ENCODE results near the gene TMEM231.
"Not testable (repeated sequence)": the region's sequence is repeated elsewhere in the genome, so short reads cannot be mapped to it uniquely, and the experiment has no call there.

The TMEM231 gene

DNA sequence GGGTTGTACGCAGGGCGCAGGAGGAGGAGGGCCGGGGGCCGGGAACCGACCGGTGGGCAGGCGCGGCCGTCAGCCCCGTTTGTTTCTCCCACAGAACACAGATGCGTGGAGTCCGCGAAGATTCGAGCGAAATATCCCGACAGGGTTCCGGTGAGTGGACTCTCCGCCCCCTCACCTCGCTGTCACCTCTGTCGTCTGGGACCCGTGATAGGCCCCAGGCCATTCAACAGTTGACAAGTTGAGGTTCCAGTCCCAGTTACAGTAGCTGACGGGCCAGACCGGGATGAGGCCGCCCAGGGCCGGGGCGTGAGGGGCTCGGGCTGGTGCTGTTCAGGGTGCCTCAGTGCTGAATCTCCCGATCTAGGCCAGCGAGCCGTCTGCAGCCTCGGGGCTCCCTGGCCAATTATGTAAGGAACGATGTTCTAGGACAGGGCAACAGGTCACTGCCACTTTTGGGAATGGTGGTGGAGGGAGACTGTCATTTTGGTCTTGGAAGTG lies 10.8 kb upstream of the TMEM231 start:
- DNase-seq, result no peak

DNA sequence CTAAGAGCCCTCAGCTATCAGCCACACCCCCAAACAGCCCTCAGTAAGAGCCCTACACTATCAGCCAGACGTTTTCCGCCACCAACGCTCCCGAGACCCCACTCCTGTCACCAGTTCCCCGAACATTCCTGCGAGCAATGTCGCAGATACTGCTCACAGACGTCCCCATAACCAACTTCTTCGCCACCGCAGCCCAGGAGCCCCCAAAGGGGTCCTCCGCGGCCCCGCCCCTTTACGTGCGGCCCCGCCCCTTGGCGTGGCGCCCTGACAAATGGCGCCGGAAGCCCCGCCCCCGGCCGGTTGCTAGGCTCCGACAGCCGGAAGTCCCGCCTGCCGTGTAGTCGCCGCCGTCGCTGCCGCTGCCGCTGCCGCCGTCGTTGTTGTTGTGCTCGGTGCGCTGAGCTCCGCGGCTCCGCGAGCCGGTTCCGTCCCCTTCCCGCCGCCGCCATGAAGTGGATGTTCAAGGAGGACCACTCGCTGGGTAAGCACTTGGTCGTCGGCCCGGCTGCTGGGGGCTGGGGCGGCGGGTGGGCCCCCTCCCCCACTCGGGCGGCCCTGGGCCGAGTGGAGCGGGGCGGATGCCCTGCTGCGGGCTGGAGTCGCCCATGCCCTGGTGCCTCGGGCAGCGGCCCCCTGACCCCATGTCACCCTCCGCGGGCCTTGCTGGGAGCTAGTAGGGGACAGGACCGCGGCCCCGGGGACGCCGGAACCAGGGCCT lies 10.1 kb upstream of the TMEM231 start, which contains the start of gene GABARAPL2:
Gene GABARAPL2, plus strand, starts transcription at position 340 of the 718 bp plus-strand sequence. Its CDS starts 108 bp downstream, at position 448.
- no peak for DNase-seq

DNA sequence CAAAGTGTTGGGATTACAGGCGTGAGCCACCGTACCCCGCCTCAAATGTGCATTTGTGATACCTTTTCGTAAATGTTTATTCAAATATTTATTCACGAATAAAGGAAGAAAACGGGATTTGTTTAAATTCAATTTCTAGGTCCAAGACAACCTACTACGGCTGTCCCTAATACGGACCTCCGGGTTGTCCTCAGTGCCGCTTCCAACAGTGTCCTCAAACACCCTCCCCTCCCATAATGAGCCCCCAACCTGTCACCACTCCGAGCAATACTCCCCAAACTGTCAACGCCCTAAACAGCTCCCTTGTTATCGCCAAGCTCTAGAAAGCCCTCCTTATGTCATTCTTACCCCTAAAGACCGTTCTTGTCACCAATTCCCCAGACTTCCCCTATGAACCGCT lies 9.6 kb upstream of the TMEM231 start:
- peak; percentile 44 for DNase-seq

DNA sequence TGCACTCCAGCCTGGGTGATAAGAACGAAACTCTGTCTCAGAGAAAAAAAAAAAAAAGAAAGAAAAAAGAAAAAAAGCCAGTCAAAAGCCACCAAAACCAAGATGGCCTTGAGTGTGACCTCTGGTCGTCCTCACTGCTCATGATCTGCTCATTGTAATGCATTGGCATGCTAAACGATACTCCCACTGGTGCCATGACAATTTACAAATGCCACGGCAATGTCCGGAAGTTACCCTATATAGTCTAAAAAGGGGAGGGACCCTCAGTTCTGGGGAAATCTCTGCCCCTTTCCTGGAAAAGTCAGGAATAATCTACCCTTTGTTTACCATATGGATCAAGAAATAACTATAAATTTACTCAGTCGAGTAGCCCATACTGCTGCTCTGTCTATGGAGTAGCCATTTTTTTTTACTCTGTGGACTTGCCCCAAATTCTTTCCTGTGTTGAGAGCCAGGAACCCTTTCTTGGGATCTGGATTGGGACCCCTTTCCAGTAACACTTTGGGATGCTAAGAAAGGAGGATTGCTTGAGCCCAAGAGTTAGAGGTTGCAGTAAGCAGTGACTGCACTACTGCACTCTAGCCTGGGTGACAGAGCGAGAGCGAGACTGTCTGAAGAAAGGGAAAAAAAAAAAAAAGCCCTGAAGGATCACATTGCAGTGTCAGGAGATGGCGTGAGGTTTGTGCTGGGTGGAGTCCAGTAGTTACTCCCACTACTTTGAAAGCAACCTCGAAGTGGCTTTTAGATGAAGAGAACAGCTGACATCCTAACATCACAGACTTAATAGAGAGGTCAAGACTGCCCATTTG lies 3.7 kb upstream of the TMEM231 start:
- no peak for DNase-seq

DNA sequence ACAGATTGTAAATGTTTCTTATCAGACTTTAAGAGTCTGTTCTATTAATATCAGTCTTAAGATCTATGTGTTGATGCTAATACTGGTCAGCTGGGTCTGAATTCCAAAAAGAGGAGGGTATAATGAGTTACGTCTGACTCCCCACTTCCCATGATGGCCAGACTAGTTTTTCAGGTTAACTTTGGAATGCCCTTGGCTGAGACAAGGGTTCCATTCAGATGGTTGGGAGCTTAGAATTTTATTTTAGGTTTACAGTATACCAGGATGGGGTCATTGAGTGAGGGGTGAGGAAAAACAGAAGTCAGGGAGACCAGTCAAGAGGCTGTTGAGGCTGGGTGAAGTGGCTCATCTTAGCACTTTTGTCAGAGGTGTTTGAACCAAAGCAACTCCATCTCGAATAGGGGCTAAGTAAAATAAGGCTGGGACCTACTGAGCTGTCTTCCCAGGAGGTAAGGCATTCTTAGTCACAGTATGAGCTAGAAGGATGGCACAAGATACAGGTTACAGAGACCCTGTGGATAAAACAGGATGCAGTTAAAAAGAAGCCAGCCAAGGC lies 2.9 kb upstream of the TMEM231 start:
- no peak for DNase-seq

DNA sequence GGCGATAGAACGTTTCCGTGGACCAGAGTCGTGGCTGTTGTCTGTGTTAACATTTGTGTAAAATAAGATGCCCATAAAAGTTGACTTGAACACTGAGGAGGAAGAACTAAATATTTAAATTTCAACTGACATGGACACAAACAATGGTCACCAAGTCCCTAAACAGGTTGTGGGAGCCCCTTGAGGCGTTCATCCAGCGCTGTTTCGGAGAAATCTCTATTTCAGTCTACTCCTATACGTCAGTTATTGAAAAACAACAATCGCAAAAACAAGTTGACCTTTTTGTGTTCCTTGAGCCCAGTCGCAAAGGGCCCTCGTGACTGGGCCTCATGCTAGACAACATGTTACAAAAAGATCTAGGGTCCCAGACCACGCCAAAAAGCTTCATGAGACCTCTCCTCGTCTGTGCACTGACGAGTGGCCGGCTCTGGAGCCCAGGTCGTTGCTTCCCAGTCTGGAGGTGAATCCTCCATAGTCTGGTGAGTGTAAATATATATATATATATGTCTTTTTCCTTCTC lies 439 bp upstream of the TMEM231 start:
- no peak for DNase-seq

DNA sequence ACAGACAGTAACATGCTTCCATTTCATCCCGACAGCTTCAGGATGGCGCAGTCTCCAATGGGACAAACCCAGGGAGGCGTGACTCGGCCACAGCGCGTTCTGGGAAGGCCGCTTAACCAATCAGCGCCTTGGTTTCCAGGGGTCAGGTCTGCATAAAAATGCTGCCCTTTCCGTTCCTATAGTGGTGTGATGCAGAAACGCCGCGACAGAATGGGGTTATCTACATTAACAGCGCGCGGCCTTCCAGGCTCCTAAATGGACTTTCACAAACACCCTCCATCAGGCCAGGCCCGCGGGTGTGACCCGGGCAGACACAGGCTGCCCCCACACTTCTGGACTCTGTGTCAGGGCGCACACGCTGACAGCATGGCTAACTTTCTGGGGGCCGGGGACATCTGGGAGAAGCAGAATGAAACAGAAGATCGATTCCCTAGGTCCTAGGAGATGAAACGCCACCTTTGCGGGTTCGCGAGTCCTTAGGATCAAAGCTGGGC lies 792 bp downstream of the TMEM231 start:
- no peak for DNase-seq

DNA sequence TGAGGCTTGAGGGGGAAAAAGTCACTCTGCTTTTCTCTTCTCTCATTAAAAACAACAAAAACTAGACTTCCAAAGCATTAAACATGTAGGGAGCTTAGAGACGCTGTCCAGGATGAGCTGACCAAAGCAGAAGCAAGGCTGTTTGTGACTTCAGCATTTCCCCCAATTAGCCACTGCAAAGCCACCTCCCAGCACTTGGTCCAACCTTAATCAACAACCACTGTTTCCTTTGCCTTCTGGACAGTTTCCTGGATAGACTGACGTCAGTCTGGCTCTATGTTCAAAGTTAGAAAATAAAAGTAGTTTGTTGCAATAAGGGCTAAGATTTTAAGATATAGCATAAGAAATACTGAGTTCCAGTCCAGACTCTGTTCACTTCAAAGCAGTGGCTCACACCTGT lies 3.1 kb downstream of the TMEM231 start:
- DNase-seq, result no peak

DNA sequence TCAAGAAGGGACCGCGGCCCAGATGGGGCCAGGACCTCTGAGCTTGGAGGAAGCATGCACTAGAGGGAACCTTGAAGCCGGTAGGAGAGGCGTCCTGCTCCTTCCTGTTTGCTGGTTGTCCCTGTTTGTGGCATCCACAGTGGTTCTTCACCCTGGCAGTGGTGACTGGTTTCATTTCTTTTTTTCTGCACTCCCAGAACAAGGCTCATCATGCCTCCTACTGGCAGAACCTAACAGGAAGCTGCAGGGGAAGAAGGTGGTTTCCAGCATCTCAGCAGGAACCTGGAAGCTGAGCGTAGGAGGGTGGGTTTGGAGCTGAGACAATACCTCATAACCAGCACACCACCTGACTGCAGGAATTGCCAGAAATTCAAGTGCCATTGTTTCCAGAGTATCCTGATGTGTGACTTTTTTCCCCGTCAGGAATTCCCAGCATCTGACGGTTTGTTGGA lies 5.8 kb downstream of the TMEM231 start:
- peak; percentile 55 for DNase-seq

DNA sequence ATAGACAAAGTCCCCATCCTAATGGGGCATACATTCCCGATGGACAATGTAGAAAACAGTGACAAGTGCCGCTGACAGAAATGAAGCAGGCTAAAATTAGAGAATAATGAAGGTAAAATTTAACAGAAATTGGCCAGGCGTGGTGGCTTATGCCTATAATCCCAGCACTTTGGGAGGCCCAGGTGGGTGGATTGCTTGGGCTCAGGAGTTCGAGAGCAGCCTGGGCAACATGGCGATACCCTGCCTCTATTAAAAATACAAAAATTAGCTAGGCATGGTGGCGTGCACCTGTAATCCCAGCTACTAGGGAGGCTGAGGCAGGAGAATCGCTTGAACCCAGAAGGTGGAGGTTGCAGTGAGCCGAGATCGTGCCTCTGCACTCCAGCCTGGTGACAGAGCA lies 7.6 kb downstream of the TMEM231 start:
- DNase-seq, result not testable (repeated sequence)

DNA sequence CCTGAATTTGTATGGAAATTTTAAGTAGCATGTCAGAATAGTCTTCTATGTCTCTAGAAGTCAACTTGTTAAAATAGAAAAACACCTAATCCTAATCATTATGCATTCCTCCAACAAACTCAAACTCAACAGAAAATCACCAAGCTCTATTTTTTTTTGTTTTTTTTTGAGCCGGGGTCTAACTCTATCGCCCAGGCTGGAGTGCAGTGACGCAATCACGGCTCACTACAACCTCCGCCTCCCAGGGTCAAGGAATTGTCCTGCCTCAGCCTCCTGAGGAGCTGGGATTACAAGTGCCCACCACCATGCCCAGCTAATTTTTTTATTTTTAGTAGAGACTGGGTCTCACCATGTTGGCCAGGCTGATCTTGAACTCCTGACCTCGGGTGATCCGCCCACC lies 9.8 kb downstream of the TMEM231 start:
- DNase-seq, result no peak

DNA sequence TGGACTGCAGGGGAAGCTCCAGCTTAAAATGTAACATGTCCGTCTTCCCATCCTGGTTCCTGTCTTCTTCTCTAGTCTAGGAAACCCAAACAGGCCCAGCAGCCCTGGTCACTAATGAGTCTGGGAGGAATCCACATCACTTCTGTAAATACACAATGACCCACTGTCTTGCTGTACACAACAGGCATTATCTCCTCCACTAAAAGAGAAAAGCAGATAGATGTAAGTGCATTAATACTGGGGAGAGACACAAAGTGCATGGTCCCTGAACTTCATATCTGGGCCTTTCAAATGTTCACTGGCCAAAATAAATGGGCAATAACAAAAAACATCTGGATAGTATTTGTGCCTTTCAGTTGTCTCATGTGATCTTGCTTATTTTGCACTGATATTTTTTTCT lies 10.2 kb downstream of the TMEM231 start:
- not testable (repeated sequence) for DNase-seq

DNA sequence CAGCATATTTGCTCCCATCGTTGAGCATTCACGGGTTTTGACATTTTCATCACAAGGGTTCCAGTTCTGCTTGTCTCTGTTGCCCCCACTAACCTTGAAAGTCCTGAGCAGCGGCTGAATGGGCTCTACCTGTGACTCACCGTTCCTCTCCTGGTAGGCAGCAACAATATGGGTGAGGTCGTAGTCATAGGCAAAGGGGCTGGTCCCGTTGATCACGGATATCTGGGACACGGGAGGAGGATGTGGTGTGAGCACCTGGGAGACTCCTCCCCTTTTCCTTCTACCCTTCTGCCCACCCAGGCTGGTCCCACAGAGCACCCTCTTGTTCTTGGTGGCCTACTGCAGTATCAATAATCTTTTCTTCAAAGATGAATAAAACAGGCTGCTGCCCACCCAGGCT lies 13.6 kb downstream of the TMEM231 start:
- DNase-seq, result not testable (repeated sequence)

DNA sequence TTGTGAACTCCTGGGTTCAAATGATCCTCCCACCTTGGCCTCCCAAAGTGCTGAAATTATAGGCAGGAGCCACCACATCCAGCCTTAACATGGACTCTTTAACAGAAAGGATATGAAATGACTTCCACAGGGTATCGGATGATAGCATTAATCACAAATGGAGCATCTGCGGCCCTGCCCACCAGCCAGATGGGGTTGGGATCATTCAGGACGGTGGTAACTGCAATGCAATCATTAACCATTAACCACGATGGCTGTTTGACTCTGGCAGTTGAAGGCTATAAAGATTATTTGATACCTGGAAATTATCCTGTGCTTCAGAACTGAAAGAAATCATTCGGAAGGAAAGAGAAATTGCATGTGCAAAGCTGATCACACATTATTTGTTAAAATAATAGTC lies 14.8 kb downstream of the TMEM231 start:
- DNase-seq, result no peak

DNA sequence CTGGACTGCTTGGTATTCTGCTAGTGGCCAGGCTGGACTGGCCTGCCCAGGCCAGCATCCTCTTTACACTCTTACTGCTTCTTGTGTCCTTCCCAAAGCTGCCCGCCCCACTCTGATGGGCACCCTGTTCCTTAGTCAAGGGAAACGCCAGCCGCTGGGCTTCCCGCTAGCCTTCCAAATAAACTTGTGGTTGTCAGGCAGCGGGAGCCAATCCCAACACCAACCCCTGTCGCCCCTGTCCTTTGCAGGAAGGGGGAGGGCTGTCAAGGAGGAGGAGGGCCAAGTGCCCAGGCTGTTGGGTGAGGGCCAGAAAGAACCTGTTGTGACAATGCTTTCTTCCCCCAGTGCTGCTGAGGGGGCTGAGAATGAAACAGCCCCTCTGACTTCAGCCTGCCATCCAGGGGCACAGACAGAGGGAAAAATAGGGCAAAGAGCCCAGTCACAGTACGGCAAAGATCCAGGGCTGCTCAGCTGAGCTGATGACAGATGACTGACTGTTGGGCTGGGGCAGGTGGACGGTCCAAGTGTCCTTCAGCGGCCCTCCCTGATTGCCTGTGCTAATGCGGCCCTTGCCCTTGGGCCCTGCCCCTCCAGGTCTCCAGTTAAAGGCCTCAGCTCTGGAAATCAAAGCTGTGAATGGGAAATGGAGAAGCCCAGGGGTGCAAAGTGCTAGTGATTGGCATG lies 17.0 kb downstream of the TMEM231 start:
- not testable (repeated sequence) for DNase-seq

DNA sequence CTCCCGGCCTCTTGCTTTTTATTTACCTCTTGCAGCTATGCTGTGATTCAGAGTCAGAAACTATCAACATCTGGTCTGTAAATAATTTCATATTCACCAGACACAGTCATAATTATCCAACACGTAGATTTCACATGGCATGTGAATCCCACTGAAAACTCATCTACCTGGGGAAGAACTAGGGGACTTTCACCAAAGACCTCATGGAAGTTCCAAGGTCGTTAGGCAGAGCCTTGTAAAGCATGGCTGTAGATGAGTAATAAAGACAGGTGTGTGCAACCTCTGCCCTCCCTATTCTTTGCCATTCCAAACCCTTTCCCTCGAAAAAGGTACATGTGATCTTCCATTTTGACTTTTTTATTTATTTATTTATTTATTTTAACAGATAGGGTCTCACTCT lies 18.3 kb downstream of the TMEM231 start:
- DNase-seq, result no peak

DNA sequence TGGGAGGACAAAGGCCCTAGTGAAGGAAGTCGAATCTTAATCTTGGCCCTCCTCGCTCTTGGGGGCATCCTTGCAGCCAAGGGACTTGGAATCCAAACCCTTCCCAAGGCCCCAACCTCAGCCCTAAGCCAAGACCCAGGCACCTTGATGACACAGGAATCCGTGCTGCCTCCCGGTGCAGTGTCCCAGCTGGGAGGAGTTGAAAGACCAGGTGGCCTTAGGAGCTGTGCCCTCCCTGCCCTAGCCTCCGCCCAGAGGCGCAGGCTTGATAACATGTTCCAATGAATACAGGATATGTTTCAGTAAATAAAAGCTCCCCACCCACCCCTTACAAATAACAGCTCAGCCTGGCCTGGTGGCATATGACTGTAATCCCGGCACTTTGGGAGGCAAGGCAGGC lies 20.2 kb downstream of the TMEM231 start, which contains the start of gene CHST5:
Gene CHST5, minus strand, starts transcription at position 208 of the 400 bp plus-strand sequence. CDS start 5,724 bp downstream, outside the sequence.
- no peak for DNase-seq

DNA sequence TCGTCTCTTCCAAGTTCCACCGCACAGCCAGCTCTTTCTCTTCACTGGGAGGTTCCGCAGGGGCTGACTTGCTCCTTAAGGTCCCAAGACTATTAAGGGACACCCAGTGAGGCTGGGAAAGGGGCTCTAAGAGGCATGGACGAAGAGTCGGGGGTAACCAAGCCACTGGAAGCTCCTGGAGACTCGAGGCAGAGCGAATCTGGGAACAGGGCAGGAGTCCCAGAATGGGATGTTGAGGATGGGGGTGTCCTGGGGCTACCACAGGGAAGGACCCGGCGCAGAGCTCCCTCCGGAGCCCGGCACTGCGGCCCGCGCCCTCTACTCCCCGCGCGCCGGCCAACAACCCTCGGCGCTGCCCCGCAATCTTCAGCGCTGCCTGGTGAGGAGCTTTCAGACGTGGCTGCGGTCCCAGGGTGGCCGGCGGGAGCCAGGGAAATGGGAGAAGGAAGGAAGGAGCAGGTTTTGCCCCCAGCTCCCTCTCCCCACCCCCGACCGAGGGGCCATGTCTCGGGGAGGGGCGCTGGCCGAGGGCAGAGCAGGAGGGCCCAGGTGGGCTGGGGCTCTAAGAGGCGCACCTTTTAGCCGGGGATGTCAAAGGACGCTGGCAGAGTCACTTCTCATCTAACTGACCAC lies 20.7 kb downstream of the TMEM231 start:
- DNase-seq, result no peak

DNA sequence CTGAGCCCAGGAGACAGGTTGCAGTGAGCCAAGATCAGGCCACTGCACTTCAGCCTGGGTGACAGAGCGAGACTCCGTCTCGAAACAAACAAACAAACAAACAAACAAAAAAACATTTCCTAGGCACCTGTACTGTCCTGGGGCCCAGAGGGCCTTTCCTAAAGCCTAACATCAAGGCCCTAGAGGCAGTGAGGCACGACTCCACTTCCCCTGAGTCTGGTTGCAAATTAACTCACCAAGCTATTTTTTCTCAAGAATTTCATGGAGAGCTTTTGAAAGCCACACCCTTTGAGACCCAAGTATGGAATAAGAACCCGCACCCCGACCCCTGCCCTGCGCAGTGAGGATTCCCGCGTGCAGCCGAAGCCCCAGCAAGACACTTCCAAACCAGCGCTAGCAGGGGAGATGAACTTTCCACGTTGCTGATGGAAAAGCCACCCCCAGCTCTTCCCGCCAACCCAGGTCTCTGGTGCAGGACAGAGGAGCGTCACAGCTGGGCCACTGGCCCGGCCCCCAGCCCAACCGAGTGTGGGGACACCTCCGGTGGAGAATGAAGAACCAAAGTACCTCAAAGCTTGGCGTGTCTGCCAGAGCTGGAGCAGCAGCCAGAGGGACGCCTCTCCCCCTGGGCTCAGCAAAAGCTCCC lies 21.4 kb downstream of the TMEM231 start:
- DNase-seq, result no peak

DNA sequence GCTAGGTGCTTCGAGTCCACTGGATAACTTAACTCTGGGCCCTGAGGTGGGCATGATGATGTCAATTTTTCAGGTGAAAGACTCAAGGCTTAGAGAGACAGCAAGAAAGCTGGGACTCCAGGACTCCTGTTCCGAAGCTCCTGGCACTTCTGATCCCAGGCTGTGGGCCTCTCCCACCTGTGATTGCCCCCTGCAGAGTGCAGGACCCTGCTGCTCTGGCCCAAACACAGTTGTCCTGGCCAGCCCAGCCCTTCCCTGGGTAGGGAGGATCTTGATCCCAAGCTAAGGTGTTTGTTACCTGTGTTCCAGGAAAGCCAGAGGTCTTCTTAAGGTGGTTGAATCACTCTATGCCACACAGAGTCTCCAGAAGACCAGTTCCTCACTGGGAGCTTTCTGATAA lies 23.3 kb downstream of the TMEM231 start:
- no peak for DNase-seq

DNA sequence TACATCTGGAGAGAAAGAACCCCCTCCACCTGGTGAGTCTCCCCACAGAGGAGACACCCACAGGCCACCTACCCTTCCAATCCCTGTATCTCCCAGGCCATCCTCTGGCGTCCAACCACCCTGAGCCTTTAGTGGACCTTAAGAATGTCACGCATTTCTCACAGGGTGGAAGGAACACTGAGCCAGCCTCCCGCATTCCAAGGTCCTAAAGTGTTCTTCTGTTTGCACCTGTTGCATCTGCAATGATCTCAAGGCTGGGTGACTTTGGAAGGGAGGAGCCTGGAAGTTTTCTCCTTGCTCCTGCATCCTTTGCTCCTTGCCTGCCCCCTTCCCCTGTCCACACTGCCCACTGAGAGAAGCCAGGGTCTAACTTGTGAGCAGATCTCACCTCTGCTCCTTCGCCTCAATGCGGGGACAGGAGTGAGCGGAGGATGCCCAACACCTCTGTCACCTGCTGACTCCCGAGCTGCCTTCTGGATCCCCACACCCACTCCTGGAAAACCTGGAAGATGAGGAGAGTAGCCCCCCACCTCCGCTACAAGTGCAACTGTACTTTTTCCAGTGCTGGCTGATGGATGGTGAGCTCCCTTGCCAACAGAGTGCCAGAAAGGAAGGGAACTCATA lies 23.8 kb downstream of the TMEM231 start:
- no peak for DNase-seq
